ENCODE measurements around the gene KPRP.

KPRP gene

GRCh38 chr1:152801333-152801732 lies 43.5 kb downstream of the KPRP start:
- no peak for DNase-seq (ENCODE audit: low spot score)
- TF ChIP-seq CTCF (IDR thresholded peaks at IDR 0.05; ENCODE audit: extremely low read depth, missing control alignments): no peak

GRCh38 chr1:152806576-152806975 lies 48.8 kb downstream of the KPRP start, which contains the start of gene LCE1C:
LCE1C (minus strand) TSS chr1:152806651; CDS start chr1:152805478, 1,173 bp downstream.
- no peak for DNase-seq (ENCODE audit: low spot score)
- no peak for TF ChIP-seq CTCF (IDR thresholded peaks at IDR 0.05; ENCODE audit: extremely low read depth, missing control alignments)

- DNase-seq (ENCODE audit: low spot score): no peak
- no peak for TF ChIP-seq CTCF (IDR thresholded peaks at IDR 0.05; ENCODE audit: extremely low read depth, missing control alignments)
Measured at GRCh38 chr1:152811050-152811449, 53.2 kb downstream of the KPRP start.
